HG03354 (cell line): ENCODE measurements around the gene FLVCR1.
"Not testable (repeated sequence)": the region's sequence is repeated elsewhere in the genome, so short reads cannot be mapped to it uniquely, and the experiment has no call there.

Experiments used
- ATAC-seq: cut with Tn5 transposase; IDR thresholded peaks from one replicate; pipeline ENCODE4 v1.9.1; 2021; ENCODE audit warnings: mild to moderate bottlenecking; ENCODE audit not compliant: unreplicated experiment, poor library complexity, severe bottlenecking

The FLVCR1 gene

DNA sequence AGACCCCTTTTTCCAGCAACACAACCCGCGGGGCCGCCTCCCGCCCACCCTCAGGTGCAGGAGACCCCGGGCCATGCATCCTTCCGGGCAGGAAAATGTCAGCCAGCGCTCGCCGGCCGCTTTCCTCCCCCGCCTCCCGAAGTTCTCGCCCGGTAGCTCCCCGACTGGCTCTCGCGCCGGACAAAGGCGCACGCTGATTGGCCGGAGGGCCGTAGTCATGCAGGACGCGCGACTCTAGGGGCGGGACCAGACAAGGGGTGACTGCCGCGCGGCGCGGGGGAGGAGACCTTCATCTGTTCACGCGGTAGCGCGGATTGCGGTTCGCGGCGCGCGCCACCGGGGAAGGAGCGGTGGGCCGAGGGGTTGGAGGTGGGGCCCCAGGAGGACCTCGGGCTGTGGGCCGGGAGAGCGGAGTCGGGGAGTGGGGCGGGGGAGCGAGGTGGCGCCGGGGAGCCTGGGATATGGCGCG lies at the start of gene FLVCR1:
Gene FLVCR1 (plus strand): TSS at position 284 of the 469 bp plus-strand sequence. CDS start 178 bp downstream, at position 462.
- ATAC-seq, result peak; percentile 98

DNA sequence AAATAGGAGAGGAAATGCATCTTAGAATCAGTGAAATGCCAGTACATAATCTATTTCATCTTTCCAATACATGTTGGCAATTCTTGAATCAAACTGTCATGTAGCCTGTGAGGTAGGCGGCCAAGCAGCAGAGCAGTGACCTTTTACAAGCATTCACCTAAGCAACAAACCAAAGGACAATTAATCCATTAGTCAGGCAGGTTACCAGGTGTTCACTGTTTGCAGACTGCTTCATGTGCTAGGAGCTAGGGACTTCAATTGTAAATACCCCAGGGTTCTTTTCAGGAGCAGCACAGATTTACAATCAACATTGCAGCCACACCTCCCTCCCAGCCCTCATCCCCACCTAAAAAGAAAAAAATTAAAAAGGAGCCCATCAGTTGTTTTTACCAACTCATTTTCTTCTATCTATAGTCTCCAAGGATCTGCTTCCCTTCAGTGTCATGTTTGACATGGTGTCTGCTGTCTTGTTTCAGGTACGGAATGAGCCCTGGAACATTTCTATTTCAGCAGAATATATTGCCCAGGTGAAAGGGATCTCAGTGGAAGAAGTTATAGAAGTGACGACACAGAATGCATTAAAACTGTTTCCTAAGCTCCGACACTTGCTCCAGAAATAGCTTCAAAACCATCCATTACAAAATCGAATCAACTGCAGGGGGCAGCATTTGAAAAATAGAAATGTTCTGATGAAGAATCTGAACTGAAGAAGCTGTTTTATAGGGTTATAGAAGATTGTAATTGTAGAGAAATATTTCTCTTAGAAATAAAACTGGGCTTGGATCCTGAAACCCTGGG lies 43.3 kb upstream of the FLVCR1 start:
- no peak for ATAC-seq

DNA sequence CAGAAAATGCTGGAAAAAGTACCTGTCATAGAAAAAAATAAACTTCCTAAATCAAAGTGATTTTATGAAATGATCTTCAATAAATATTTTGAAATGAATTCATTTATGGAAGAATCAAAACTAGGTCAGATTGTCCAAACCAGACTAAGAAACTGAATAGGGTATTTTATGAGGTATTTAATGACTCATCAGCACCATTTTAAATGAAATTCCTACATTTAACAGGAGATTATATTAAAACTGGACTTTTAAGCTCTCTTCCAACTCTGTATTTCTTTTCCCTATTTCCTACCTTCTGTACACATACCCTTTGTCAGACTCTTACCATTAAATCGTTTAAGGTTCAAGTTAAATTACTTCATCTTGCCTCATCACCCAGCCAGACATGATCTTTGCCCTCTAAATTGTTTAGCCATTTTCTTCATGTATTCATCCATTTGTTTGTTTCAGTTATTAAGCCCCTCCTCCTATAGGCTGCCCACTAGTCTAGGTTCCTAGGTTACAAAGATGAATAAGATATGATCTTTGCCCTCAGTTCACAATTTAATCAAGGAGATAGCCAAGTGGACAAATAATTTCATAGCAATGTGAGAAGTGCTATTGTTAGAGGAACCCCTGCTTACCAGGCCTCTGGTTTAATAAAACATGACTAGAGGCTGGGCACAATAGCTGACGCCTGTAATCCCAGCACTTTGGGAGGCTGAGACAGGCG lies 41.4 kb upstream of the FLVCR1 start:
- no peak for ATAC-seq

DNA sequence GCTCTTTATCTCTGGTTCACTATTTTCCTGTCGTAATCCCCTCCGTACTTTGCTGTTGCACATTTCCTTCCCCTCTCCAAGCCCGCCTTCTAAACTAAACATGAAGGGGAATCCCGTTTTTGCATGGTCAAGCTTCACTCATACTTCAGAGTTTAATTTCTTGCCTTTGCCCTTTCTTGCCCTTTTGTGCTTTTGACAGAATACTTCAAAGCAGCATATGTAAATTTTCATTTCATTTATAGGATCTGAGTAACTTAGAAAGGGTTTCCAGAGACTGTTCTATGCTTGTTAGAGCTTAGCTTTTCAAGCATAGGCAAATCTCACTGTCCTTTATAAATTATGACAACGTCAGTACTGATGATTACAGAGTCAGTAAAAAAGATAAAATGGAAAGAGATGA lies 38.3 kb upstream of the FLVCR1 start:
- ATAC-seq, result peak; percentile 58

DNA sequence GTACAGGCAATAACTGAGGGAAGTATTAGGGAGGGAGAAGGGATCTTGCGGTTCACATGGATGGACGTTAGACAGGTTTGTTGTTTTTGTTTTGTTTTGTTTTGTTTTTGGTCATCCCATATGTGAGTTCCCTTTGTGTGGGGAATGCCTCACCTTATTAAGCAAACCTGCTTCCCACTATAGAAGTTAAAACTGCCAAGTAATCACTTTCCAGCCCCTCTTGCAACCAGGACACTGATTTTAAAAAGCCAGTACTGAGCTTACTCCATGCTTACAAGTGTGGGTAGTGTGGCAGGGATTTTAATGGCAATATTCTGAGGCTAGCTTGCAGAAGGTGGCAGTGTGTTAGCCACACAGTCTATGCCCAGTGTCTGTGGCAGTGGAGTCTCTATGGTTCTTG lies 37.1 kb upstream of the FLVCR1 start:
- ATAC-seq, result no peak

DNA sequence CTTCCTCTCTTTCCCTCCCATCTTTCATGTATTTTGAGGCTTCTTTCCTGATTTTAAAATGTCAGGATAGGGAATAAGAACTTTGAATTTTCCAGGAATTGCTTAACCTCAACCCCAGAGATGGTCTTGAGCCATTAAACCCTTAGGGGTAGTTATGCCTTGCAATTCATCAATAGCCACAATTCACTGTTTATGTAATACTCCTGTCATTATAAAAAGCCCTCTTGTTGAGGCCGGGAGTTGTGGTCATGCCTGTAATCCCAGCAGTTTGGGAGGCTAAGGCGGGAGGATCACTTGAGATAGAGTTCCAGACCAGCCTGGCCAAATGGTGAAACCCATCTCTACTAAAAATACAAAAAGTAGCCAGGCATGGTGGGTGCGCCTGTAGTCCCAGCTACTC lies 35.1 kb upstream of the FLVCR1 start:
- ATAC-seq, result no peak

DNA sequence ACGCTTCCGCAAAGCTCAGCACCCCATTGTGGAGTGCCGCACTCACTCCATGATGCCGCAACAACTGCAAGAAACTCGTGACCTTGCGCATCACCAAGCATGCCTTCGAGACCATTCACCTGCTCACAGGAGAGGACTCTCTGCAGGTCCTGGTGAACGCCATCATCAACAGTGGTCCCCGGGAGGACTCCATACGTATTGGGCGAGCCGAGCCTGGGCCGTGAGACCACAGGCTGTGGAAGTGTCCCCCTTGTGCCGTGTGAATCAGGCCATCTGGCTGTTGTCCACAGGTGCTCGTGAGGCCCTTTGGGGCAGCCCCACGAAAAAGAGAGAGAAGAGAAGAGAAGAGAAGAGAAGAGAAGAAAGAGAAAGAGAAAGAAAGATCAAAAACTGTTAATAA lies 33.9 kb upstream of the FLVCR1 start:
- ATAC-seq, result no peak

DNA sequence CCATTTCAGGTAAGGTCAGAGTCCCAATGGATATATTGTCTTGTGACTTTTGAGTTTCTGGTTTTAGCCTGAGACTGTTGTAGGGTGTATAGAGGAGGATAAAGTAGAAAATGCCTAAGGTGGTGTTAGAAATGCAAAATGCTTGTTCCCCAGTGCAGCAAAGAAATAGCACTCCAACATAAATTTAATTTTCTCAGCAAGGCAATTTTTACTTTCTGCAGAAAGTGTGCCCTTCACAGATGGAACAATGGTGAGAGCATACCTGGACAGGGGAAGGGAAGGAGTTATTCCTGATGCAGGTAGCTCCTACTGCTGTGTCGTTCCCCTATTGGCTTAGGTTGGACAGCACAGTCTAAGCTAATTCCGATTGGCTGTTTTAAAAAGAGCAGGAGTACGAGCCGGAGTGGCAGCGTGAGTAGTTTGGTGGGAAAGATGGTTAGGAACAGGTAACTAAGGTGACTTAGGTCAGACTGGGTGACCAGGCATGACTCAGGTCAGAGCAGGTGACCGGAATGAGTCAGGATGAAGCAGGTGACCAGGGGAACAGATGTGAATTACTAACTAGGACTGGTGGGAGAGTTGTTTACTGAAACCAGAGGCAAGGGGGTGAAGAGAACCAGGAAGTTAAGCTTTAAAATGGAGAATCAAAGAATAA lies 32.1 kb upstream of the FLVCR1 start:
- ATAC-seq, result no peak

DNA sequence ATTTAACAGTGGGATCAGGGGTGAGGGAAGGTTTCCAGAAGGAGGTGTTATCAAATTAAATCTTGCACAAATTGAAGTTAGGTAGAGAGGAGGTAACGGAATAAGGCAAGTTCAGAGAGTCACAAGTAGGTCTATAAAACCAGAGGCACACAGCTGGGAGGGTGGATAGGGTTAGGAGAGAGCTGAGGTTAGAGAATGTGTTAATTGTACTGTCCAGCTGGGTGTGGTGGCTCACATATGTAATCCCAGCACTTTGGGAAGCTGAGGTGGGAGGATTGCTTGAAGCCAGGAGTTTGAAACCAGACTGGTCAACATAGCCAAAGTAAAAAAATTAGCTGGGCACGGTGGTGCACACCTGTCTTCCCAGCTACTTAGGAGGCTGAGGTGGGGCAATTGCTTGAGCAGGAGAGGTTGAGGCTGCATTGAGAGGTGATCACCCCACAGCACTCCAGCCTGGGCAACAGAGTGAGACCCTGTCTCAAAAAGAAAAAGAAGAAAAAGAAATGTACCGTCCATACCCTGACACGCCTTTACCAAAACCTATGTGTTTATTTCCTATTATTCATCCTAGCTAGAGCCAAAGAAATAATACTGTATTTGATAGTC lies 30.8 kb upstream of the FLVCR1 start:
- no peak for ATAC-seq

DNA sequence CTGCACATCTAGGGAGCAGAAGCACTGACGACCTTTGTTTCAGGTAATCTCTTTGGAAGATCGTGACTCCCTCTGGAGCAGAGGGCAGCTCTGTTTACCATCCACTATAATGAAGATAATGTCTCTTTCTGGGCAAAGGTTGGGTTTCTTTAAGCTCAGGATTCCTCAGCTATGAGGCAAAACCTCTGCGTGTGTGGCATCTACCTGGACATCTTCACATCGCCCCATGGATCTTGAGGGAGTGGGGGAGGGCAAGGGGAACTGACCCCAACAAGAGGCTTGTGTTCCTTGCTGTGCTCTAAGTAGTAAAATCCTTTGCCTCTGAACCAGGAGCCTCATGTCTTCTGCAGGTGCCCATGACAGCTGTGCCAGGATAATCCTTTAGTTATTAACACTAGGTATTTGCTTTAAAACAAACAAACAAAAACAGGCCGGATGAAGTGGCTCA lies 30.2 kb upstream of the FLVCR1 start:
- no peak for ATAC-seq

DNA sequence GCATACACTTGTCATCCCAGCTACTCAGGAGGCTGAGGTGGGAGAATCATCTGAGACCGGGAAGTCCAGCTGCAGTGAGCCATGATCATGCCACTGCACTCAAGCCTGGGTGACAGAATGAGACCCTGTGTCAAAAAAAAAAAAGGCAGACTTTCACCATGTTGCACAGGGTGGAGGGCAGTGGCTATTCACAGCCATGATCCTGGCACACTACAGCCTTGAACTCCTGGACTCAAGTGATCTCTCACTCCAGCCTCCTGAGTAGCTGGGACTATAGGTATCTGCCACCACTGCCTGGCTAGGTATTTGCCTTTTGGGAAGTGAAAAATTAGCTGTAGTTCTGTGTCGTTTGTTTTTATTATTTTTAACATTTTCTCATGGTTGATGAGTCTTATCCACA lies 29.7 kb upstream of the FLVCR1 start:
- no peak for ATAC-seq

DNA sequence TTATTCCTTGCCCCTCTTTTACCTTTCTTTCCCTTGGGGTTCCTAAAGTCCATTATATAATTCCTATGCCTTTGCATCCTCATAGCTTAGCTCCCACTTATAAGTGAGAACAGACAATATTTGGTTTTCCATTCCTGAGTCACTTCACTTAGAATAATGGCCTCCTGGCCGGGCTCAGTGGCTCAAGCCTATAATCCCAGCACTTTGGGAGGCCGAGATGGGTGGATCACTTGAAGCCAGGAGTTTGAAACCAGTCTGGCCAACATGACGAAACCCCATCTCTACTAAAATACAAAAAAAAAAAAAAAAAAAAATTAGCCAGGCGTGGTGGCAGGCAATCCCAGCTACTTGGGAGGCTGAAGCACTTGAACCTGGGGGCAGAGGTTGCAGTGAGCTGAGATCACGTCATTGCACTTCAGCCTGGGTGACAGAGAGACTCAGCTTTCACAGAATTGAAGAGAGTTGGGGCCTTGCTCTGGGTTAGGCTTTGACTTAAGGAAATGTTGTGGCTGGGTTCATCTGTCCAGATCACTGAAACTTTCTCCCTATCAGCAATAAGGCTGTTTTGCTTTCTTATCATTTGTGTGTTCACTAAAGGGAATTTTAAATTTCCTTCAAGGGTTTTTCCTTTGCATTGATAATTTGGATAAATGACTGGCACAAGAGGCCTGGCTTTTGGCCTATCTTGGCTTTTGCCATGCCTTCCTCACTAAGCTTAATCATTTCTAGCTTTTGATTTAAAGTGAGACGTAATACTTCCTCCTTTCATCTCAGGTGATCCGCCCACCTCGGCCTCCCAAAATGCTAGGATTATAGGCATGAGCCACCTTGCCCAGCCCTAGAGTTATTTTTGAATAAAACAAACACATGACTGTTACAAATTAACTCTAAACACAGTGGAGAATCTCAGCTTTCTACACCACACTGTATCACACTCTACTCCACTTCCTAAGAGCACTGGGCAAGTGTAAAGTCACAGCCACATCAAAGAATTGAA lies 24.6 kb upstream of the FLVCR1 start:
- ATAC-seq, result peak; percentile 82

DNA sequence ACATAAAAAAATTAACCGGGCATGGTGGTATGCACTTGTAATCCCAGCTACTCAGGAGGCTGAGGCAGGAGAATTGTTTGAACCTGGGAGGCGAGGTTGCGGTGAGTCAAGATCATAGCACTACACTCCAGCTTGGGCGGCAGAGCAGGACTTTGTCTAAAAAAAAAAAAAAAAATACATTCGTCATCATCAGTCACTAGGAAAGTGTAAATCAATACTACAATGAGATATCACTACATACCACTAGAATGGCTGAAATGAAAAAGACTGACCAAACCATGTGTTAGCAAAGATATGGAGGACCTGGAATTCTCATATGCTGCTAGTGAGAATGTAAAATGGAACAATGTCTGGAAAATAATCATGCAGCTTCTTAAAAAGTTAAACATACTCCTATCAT lies 19.9 kb upstream of the FLVCR1 start:
- no peak for ATAC-seq

DNA sequence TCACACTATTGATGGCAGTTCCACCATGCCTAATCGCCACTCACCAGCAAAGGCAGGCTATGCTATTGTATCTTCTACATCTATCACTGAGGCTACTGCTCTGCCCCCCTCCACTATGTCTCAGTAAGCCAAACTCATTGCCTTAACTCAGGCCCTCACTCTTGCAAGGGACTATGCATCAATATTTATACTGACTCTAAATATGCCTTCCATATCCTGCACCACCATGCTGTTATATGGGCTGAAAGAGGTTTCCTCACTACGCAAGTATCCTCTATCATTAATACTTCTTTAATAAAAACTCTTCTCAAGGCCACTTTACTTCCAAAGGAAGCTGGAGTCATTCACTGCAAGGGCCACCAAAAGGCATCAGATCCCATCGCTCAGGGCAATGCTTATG lies 13.6 kb upstream of the FLVCR1 start:
- ATAC-seq, result not testable (repeated sequence)

DNA sequence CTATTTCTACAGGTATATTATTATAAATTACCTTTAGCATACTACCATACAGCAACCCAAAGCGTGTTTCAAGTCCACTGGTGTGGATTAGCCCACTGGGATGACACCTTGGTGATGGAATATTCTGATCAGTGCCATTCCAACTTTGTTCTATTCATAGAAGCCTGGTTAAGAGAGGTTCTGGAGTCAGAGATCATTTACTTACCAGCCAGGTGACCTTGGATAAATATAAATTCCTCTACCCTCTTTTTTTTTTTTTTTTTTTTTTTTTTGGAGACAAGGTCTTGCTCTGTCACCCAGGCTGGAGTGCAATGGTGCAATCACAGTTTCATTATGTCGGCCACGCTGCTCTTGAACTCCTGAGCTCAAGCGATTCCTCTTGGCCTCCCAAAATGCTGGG lies 10.5 kb upstream of the FLVCR1 start, which contains the start of gene SPATA45:
Gene SPATA45 (minus strand): TSS at position 101 of the 400 bp plus-strand sequence. CDS start 11,500 bp downstream, outside the sequence.
- no peak for ATAC-seq

DNA sequence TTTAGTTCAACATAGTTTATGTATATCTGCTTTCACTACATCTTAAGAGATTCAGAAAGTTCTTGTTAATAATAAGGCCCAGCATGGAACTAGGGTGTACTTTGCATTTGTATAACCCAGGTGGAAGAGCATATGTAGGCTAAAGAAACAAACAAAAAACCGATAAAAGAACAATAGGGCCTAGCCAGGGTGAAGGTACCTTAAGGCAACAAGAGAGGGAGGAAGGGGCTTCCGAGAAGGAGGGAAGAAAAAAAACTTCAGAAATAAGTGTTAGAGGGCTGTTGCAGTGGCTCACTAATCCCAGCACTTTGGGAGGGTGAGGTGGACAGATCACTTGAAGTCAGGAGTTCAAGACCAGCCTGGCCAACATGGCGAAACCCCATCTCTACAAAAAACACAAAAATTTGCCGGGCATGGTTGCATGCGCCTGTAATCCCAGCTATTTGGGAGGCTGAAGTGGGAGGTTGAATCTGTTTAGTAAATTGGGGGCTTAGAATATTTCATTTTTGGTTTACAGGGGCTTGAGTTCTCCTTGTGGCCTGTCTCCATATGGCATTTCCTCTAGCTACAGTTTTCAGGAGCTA lies 5.9 kb upstream of the FLVCR1 start:
- ATAC-seq, result no peak

DNA sequence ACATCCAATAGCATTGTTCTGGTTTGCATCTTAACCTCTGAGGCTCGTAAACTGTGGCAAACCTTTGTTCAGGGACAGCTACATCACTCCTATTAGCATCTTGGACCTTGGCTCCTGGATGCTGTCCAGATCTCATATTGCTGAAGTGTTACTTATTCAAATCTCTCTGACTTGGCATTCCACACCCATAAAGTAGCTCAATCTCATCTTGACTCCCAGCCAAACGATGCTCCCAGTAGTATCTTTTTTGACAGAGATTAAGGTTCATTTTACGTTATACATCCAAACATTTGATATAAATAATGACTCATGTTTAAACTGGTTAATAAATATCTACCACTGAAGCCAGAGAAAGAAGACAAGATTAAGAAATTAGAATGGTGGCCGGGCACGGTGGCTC lies 4.4 kb upstream of the FLVCR1 start:
- no peak for ATAC-seq

DNA sequence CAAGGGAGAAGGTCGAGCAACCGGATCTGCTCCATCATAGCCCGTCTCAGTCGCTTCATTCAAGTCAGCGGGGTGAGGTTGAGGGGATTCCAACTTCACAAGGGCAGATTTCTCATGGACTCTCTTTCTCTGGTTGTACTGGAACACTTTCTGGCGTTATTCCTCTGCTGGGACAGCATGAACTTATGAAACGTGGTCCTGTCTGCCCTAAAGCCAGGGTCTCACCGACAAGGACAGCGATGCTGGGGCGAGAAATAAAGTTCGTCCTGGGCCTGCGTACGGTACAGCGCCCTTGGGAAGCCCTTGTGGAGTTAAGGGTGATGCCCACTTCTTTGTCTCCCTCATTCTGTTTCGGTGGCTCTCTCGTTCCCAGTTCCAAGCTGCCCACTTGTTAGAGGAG lies 1.3 kb upstream of the FLVCR1 start:
- ATAC-seq, result no peak
